Fibroblast of skin of scalp (primary cell): ENCODE data around the gene UTP4.
A peak's percentile ranks its signal among the peaks of the same experiment; 100 is the strongest.

ENCODE experiments used
- DNase-seq: peaks from one replicate; pipeline ENCODE4 v3.0.0-alpha.2; 2013

UTP4 gene

GRCh38 chr16:69179328-69180010, 47.0 kb downstream of the UTP4 start:
- DNase-seq = peak; percentile 88

GRCh38 chr16:69180011-69180338, 47.5 kb downstream of the UTP4 start:
- no peak for DNase-seq

GRCh38 chr16:69182730-69183416, 50.4 kb downstream of the UTP4 start:
- no peak for DNase-seq

GRCh38 chr16:69186642-69187445, 54.4 kb downstream of the UTP4 start, which contains the start of gene SNTB2:
Gene SNTB2, plus strand, starts transcription at chr16:69187164. Its CDS starts 3 bp downstream, at chr16:69187167.
- DNase-seq = peak; percentile 91

GRCh38 chr16:69187446-69188235, 55.2 kb downstream of the UTP4 start:
- DNase-seq = peak; percentile 32

- DNase-seq = no peak
Measured at GRCh38 chr16:69188236-69188549, 55.7 kb downstream of the UTP4 start.

GRCh38 chr16:69188716-69189115, 56.3 kb downstream of the UTP4 start:
- DNase-seq = peak; percentile 78

- no peak for DNase-seq
Measured at GRCh38 chr16:69190046-69190588, 57.7 kb downstream of the UTP4 start.

- DNase-seq = no peak
Measured at GRCh38 chr16:69190598-69190997, 58.1 kb downstream of the UTP4 start.

- no peak for DNase-seq
Measured at GRCh38 chr16:69191136-69191535, 58.7 kb downstream of the UTP4 start.

- peak; percentile 78 for DNase-seq
Measured at GRCh38 chr16:69193855-69194254, 61.4 kb downstream of the UTP4 start.

- no peak for DNase-seq
Measured at GRCh38 chr16:69194488-69194887, 62.0 kb downstream of the UTP4 start.

GRCh38 chr16:69195369-69196029, 63.0 kb downstream of the UTP4 start:
- DNase-seq = no peak

GRCh38 chr16:69197573-69197972, 65.1 kb downstream of the UTP4 start:
- DNase-seq = no peak

- no peak for DNase-seq
Measured at GRCh38 chr16:69199382-69199781, 66.9 kb downstream of the UTP4 start.

GRCh38 chr16:69201291-69201690, 68.8 kb downstream of the UTP4 start:
- no peak for DNase-seq

GRCh38 chr16:69201787-69202186, 69.3 kb downstream of the UTP4 start:
- no peak for DNase-seq

- peak; percentile 70 for DNase-seq
Measured at GRCh38 chr16:69204172-69204571, 71.7 kb downstream of the UTP4 start.

GRCh38 chr16:69209735-69210134, 77.3 kb downstream of the UTP4 start:
- DNase-seq = no peak

- peak; percentile 53 for DNase-seq
Measured at GRCh38 chr16:69217433-69217832, 85.0 kb downstream of the UTP4 start.
